ENCODE data around the gene IGF1R. TPM values are rescaled to one million over a fixed set of nuclear protein-coding genes. Genes with fewer than 3 reads are reported as not detected.

The IGF1R gene
- total RNA-seq, 1 donor from 2014 or later, result 29.2 TPM

DNA sequence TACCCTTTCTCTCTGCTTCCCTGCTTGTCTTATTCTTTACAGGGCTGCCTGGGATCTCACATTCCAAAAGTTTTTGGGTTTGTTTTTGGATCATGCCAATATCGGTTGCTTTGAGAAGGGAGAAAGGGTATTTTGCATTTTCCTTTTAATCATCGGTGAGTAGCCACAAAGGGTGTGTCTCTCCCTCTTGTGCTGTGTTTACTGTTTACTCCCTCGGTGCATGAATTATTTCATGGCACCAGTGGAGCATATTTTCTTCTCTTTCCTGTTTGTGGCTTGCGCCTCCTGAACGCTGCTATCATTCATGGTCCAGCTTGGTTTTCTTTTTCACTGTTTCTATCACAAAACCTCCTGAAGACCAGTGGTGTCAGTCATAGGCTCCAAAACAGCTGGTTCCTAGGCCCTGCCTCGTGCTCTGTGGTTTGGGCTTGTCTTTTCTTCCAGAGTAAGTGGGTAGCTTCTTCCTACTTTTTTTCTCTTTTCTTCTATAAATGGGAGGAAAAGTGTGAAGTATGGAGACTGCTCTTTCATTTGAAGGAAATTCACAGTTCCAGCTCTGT, 54.9 kb downstream of the IGF1R start:
- no peak for DNase-seq (ENCODE audit: low spot score)

DNA sequence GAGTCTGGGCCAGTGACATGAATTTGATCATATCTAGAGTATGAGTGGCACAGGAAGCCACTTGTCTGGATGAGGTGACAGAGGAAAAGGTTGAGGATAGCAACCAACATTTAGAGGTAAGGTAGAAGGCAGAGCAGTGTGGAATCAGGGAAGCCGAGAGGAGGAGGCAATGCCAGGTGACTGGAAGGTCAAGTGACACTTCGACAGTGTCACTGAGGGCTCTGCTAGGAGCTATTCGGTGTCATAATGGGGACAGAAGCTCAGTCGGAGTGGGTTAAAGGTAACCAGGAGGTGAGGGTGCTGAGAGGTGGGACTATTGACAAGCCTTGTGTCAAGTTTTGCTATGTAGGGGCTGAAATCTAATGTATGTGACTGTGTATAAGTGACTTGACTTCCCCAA, 56.7 kb downstream of the IGF1R start:
- DNase-seq (ENCODE audit: low spot score), result no peak

DNA sequence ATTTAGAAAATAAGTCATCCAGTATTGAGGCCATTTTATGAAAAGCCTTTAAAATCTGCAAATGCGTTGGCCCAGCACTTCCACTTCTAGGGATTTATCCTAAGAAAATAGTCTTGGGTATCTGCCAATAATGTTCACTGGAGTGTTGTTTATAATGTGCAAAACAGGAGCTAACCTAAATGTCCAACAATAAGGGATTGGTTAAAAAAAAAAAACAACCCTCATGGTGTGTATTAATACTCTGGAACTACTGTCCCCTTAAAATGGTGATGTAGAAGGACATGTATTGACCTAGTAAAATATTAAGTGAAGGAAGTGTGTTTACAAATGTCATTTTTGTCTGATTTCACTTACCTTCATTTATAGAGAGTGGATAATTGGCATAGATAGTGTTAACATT, 58.0 kb downstream of the IGF1R start:
- no peak for DNase-seq (ENCODE audit: low spot score)

DNA sequence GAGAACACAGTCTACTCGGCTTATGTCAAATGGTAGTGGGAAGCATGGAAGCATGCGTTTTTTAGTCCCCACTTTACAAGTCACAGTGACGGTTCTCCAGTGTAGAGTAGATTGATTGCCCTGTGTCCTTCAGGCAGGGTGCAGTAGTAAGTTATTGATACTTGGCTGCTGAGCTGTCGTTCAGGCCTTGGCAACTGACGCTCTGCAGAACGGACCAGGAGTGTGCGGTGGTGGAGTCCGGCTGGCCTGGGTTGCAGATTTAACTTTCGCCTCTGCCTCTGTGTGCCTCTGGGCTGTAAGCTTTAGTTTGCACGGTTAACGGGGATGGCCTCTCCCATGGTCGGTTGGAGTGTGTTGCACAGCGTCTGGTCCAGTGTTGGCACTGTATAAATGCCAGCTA, 58.6 kb downstream of the IGF1R start:
- DNase-seq (ENCODE audit: low spot score), result no peak

DNA sequence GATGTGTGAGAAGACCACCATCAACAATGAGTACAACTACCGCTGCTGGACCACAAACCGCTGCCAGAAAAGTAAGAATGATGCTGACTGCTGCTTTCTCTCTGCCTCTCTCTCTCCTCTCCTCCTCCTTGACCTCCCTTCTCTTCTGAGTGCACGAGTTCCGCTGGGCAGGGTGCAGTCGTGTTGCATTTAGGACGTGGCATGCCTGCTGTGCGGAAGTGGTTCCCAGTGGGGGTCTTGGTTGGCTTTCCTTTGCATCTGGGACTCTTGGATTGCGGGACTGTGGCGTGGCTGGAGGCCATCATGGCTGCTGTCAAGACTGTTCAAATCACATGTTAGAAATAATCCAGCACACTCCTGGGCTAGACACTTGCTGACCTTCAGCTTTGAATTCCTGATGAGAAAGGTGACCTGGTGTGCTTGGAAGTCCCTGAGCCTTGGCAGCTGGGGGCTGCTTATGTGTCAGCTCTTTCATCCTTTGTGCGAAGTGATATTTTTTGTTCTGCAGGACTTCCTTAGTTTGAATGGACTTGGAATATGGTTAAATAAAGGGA, 59.8 kb downstream of the IGF1R start:
- DNase-seq (ENCODE audit: low spot score), result no peak

DNA sequence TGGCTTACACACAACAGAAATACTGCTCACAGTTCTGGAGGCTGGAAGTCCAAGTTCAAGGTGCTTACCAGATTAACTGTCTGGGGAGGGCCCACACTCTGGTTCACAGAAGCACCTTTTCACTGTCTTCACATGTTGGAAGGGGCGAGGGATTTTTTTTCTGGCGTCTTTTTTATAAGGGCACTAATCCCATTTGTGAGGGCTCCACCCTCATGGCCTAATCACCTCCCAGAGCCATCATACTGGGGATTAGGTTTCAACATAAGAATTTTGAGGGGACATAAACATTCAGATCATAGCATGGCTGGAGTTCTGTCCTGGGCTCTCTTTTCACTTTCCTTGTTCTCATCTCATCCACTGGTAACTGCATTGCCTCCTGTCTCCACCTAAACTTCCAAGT, 63.5 kb downstream of the IGF1R start:
- DNase-seq (ENCODE audit: low spot score), result no peak

DNA sequence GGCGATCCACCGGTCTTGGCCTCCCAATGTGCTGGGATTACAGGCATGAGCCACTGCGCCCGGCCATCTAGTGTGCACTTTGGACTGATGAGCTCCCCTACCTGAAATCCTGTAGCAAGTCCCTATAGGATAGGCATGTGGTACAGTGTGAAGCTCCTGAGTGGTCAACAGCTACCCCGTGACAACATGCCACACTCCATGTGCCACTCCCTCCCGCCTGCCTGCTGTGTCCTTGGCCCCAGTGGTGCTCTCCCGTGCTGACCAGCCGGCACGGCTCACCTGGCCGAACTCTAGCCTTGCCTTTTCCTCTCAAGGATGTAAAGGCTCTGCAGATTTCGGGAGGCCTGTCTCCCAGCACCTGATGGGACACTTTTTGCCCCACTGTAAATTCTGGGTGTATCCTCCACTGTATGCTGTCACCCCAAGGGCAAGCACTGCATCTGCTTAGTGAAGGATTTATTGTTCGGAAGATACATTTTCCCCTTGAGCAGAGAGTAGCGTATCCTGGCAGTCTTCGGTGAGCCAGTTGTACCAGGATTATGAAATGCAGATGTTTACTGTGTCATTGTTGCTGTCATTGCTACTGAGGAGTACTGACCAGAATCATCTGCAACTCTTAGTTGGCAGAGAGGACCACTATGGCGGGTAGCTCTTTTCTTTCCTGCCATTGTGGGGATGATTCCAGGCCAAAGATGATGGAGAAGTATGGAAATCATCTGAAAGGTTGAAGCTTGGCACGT, 64.7 kb downstream of the IGF1R start:
- DNase-seq (ENCODE audit: low spot score), result no peak

DNA sequence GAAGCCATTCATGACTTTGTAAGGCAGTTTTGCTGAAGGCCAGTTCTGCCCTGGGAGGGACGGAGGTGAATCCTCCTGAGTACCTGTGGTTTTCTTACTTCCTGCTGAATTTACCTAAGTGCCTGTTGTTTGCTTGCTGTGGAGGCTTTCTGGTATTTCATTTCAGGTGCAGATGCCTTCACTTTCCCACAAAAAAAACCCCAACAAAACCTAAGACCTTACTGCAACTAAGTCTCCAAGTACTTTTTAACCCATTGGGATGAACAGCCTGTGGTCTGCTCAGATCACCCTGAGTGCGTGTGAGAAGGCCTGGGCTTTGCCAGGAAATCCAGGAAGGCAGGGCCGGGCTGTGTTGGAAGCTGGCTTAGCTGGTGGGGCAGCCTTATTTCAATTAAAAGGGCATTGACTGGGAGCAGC, 65.3 kb downstream of the IGF1R start:
- DNase-seq (ENCODE audit: low spot score), result no peak

DNA sequence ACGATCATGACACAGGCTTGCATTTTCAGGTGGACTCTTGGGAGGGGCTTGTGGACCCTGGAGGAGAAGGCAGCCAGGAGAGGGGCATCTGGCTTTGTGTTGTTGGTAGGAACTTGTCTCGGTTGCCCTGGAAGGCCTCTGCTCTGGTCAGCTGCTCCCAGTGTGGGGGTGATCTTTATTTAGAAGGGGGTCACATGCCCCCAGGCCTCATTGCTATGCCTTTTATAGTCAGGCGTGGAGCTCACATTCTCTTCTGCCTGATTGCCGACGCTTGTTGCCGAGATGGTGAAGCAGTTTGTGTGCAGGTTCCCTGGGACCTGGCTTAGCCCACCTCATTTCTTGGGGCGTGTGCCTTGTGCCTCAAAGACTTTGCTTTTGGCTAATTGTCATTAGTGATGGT, 66.6 kb downstream of the IGF1R start:
- no peak for DNase-seq (ENCODE audit: low spot score)

DNA sequence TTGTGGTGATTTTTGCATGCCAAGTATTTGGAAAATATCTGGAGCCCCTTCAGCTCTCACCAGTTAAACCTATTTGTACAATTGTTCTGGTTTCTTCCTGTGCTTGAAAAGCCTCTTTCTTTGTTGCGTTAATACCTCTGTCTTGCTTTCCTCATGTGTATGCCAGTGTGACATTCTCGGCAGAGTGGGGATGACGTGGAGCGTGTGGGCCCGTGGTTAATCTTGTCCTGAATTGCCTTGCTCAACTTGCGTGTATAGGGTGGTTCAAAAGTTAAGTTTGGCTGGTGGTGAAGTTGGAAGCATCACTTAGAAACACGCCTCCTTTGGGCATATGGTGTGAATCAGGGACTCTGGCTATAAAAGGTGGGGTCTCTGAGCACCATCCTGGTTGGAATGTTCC, 67.1 kb downstream of the IGF1R start:
- no peak for DNase-seq (ENCODE audit: low spot score)

DNA sequence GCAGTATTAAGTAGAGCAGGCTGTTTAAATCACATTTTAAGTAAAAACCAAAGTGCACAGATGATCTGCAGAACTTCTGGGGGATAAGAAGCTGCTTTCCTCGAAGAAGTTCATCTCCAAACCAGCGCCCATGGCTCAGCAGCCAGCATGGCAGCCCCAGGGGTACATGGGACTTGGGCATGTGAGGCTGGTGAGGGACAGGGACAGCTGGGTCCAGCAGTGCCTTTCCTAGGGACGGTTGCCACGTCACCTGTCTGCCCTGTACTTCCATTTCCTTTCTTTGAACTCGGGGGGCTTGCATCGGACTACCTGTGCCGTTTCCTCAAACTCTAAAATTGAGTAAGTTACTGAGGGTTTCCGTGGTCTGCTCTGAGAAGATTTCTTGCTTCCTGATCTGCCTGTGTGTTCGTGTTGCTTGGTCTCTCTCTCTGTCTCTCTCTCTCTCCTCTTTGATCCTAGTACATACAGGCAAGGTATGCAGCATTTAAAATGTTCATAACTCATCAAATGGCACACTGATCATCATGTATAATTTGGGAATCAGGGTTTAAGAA, 67.6 kb downstream of the IGF1R start:
- no peak for DNase-seq (ENCODE audit: low spot score)

DNA sequence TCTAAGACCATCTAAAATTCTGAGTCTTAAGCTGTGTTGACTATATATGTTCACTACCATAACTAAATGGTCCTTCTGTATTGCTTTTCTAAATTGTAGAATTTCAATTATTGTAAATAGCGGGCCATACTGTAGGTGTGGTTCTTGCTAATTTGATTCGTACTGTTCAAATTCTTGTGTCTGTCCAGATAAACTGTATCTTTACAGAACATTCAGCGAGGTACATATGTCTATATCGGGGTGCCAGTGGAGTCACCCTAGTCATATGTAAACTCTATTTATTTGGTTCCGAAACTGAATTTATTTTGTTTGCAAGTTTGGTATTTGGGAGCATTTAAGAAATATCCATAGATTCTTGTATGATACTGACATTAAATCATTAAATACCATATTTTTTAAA, 69.0 kb downstream of the IGF1R start:
- DNase-seq (ENCODE audit: low spot score), result no peak

DNA sequence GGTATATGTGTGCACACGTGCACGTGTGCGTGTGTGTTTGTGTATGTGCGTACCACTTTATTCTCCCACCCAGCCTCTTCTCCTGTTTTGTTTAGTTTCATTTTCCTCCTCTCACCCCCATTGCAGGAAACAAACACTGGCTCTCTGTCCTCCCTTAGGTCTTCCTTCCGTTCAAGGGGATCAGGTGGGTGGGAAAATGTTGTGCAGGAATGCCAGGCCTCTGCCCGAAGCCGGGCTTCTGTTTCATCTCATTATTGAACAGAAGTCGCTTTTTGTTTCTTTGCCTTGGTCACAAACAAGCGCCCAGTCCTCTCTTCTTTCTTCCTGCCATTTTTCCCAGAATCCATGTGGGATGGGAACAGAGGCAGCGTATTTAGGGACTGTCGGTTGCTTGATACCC, 69.6 kb downstream of the IGF1R start:
- no peak for DNase-seq (ENCODE audit: low spot score)

DNA sequence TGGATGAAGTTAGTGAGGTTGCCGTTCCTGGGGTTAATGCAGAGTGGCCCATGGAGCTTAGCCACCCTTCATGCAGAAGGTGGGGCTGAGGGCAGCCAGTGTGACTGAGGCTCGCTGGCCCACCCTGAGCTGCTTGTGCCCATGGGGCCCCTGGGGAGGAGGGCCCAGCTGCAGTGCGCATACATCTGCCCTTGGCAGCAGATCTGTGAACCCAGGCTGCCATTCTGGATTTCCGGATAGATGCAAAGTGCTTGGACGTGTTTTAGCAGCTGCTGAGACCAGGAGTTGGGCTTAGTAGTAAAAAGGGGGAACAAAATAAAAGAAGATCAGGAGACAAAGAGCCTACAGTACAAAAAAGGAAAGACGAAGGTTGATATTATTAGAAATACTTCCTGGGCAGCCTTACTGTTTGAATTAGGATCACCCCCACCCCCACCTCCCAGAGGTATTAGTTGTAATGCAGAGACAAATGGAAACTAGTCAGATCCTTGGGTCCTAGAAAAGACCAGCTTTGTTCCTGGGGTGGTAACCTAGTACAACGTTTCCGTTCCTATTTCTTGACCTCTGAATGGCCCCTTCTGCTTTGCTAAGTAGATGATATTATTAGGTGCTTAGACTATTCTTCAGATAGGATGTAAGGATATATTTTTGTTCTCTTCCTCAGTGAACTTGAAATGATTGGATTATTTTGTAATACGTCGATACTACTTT, 70.2 kb downstream of the IGF1R start:
- no peak for DNase-seq (ENCODE audit: low spot score)

DNA sequence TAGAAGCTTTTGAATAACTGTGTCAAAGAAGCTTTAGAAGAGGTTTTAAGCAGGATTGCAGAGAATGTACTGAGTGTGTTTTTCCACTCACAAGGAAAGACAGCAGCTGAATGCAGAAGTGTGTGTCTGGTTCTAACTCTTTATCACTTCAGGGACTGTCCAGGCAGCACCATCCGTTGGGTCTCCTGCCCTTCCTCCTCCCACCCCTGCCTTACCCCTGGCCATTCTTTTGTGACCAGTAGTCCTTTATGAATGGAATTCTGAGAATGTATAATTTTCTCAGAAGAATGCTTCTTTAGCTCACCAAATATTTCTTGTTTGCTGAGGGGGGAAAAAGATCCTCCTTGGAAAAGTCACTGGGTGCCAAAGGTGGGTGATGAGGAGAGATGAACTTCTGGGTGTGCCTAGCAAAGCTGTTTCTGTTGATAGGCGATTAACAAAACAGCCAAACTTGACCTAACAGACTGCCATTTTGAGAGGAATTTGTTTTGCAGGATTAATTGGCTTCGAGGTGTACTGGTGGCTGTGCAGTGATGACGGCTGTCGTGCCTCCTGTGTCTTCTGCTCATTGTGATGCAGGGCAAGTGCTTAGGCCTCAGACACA, 70.9 kb downstream of the IGF1R start:
- no peak for DNase-seq (ENCODE audit: low spot score)

DNA sequence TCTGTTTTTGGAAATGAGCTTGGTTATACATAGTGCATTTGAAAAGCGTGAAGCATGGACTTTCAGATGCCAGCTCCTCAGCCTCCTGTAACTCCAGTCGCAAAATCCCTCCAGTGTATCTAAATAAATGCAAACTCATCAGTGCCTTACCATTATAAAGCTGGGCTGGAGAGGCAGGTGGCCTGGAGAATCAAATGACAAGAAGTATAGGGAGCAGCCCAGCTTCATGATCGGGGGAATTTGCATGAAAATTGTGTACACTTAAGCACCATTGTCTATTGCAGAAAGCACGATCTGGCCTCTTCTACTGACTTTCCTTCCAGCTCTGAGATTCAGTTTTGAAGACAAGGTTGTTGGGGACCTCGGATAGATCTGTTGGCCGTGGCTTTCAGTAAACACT, 71.7 kb downstream of the IGF1R start:
- DNase-seq (ENCODE audit: low spot score), result no peak

DNA sequence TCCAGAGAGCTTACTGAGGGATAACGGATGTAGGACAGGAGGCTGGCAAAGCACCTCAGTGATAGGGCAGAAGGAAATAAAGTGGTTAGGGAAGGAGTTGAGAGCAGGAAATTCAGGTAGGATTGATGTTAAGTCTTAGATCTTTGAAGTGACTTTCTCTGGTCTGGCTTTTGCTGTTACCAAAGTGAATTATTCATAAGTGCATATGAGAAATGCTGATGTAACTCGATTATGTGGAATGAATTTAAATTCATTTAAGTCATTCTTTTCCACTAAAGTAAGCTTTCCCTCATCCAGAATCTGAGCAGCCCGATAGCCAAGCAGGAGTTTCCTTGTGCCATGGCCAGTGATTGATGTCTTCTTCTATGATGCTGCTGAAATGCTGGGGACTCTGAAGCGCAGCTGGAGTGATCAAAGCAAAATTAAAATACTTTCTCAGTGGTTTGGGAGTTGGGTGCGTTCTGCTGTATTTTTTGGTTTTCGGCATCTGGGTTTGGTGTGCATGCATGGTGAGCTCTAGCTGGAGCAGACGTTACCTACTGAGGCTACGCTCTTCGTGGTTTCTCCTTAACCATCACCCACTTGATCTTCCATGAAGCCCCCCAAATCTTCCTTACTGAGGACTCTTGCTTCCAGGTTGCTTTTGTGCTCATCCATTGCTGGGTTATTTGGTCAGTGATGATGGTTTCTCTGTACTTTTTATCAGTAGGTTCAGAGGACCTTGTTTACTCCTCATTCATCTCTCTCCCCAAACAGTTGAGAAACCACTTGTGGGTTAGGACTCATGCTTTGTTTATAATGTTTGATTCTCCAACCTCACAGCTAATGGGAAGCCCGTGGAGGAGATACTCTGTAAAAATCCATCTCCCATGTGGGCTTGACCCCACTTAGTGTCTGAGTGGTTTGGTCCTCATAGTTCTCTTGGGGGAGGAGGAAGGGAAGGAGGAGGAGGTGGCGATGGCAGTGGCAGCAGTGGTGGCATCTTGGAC, 72.5 kb downstream of the IGF1R start:
- DNase-seq (ENCODE audit: low spot score), result no peak

DNA sequence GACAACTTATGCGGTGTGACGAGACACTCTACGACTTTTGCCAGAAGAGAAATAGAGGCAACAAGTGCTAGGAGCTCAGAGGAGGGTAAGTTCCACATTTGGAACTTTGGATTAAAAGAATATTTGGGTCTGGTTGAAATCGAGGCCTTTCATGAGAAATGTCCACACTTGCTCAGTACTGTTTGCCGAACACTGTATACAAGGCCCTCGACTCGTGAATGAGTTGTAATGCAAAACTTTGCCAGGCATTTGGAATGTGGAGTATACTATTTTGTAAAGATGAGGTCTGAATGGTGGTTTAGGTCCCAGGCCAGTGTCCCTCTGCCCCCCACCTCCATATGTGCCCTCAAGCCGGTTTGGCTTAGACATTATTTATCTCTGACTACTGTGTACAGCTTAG, 73.9 kb downstream of the IGF1R start:
- DNase-seq (ENCODE audit: low spot score), result no peak

DNA sequence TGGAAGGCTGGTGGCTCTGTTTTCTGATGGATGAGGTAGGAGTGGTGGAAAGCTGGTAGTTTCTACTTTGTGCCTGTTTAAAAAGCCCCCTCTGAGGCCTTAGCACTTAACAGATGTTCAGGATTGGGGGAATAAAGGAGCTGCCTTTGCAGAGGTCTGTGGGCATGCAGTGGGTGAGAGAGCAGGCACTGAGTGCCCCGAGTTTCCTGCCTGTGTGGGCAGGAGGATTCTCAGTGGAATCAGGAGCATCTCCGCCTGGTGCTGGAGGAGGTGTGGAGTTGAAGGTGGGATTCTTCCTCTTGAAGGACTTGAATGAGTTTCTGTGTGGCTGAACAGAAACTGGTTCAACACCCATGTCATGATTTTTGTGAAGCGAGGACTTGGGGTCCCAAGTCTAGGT, 74.3 kb downstream of the IGF1R start:
- no peak for DNase-seq (ENCODE audit: low spot score)

DNA sequence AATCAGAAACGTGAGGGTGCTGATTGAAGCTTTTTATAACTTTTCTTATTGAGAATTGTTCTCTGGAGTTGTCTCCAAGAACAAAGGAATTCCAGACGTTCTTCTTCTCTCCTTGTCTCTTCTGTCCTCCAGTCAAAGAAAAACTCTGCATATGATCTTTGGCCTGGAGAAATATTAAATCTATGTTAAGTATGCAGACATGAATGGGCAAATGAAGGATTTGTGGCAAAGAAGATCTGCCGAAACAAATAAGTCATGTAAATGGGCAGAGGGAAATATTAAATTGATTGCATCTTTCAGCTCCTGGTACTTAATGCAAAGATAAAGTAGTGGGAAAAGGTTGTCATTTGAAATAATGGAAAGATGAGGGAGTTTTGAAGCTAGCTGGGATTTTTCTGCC, 74.9 kb downstream of the IGF1R start:
- DNase-seq (ENCODE audit: low spot score), result no peak

DNA sequence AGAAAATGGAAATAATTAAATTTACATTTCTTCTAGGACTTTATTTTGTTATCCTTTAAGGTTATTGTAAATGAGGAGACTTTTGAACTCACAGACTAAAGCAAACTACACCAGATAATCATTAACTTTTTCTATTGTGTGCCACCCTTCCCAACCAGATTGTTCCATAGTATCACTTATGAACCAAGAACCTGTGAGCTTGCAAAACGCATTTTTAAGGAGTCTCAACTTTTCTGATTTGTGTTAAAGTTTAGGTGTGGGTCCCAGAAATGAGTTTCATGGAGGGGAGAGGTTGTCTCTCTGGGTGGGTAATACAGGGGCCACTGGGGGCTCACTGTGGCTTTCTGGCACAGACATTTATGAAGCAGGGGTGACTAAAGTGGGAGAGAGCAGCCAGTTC, 75.7 kb downstream of the IGF1R start:
- no peak for DNase-seq (ENCODE audit: low spot score)

Data from mesenteric fat pad (tissue), 1 donor.